Liver (tissue), 9 donors: ENCODE measurements around the gene AAK1. TPM values are rescaled to one million over a fixed set of nuclear protein-coding genes. Genes with fewer than 3 reads are reported as not detected.

Experiments used
- DNase-seq: peaks from one replicate; pipeline ENCODE4 v3.0.0-alpha.2; 2017; ENCODE audit warnings: low spot score
- H3K27ac ChIP-seq, 2 donors: one replicate each; pipeline ENCODE4 v1.7.0; 2013; ENCODE audit warnings: inconsistent platforms in 2 of 2, low read length in 2 of 2, control low read depth in 1 of 2, low read depth in 1 of 2, mild to moderate bottlenecking in 1 of 2
- H3K27me3 ChIP-seq, 4 donors: one replicate each; pipeline versions ENCODE4 v1.6.1 to v1.7.0; 2013; ENCODE audit warnings: low read length in 3 of 4, inconsistent platforms in 1 of 4, mild to moderate bottlenecking in 1 of 4, moderate library complexity in 1 of 4; ENCODE audit not compliant: control insufficient read depth in 4 of 4, insufficient read depth in 4 of 4
- H3K36me3 ChIP-seq, 4 donors: one replicate each; pipeline versions ENCODE4 v1.6.1 to v1.7.0; 2013; ENCODE audit warnings: low read length in 3 of 4, mild to moderate bottlenecking in 3 of 4, low read depth in 1 of 4, moderate library complexity in 1 of 4; ENCODE audit not compliant: control insufficient read depth in 4 of 4, insufficient read depth in 3 of 4
- H3K4me1 ChIP-seq, 4 donors: one replicate each; pipeline versions ENCODE4 v1.6.1 to v1.7.0; 2013; ENCODE audit warnings: low read length in 3 of 4, mild to moderate bottlenecking in 3 of 4, moderate library complexity in 1 of 4; ENCODE audit not compliant: control insufficient read depth in 4 of 4, insufficient read depth in 4 of 4
- H3K4me3 ChIP-seq, 3 donors: one replicate each; pipeline versions ENCODE4 v1.6.1 to v1.7.0; 2013; ENCODE audit warnings: low read length in 3 of 3, control low read depth in 1 of 3, low read depth in 1 of 3, mild to moderate bottlenecking in 1 of 3
- H3K9ac ChIP-seq, 2 donors: one replicate each; pipeline ENCODE4 v1.7.0; 2013; ENCODE audit warnings: low read length in 2 of 2, mild to moderate bottlenecking in 2 of 2, moderate library complexity in 2 of 2, control low read depth in 1 of 2, low read depth in 1 of 2
- H3K9me3 ChIP-seq, 4 donors: one replicate each; pipeline versions ENCODE4 v1.6.1 to v1.7.0; 2013; ENCODE audit warnings: low read length in 3 of 4; ENCODE audit not compliant: control insufficient read depth in 4 of 4
- EGR1 ChIP-seq, 2 donors: IDR thresholded peaks; 2 replicates each; pipeline ENCODE4 v1.6.1; 2016 to 2018; ENCODE audit warnings: antibody characterized with exemption in 2 of 2, low read depth in 2 of 2
- FOXA1 ChIP-seq: IDR thresholded peaks from 2 replicates; pipeline ENCODE4 v1.6.1; 2016; ENCODE audit warnings: antibody characterized with exemption
- FOXA2 ChIP-seq: IDR thresholded peaks from 2 replicates; pipeline ENCODE4 v1.6.1; 2016; ENCODE audit warnings: antibody characterized with exemption
- HNF4A ChIP-seq, 2 donors: conservative IDR thresholded peaks; 2 replicates each; pipeline ENCODE4 v1.6.1; 2016; ENCODE audit warnings: antibody characterized with exemption in 2 of 2, mild to moderate bottlenecking in 2 of 2
- HNF4G ChIP-seq: IDR thresholded peaks from 2 replicates; pipeline ENCODE4 v1.6.1; 2016; ENCODE audit warnings: antibody characterized with exemption
- JUND ChIP-seq, 2 donors: IDR thresholded peaks; 2 replicates each; pipeline ENCODE4 v1.6.1; 2016; ENCODE audit warnings: antibody characterized with exemption in 2 of 2
- NR2F2 ChIP-seq: IDR thresholded peaks from 2 replicates; pipeline ENCODE4 v1.6.1; 2016; ENCODE audit warnings: antibody characterized with exemption
- RAD21 ChIP-seq, 2 donors: IDR thresholded peaks; 2 replicates each; pipeline ENCODE4 v1.6.1; 2016; ENCODE audit warnings: antibody characterized with exemption in 2 of 2, mild to moderate bottlenecking in 2 of 2
- RXRA ChIP-seq, 2 donors: IDR thresholded peaks; 2 replicates each; pipeline ENCODE4 v1.6.1; 2017 to 2018; ENCODE audit warnings: antibody characterized with exemption in 2 of 2, mild to moderate bottlenecking in 1 of 2
- SP1 ChIP-seq: IDR thresholded peaks from 2 replicates; pipeline ENCODE4 v1.6.1; 2018; ENCODE audit warnings: antibody characterized with exemption, mild to moderate bottlenecking
- TAF1 ChIP-seq: conservative IDR thresholded peaks from 2 replicates; pipeline ENCODE4 v1.6.1; 2016; ENCODE audit warnings: antibody characterized with exemption, mild to moderate bottlenecking
- YY1 ChIP-seq: IDR thresholded peaks from 2 replicates; pipeline ENCODE4 v1.6.1; 2016; ENCODE audit warnings: antibody characterized with exemption, mild to moderate bottlenecking
- WGBS: extraction: QIAGEN DNeasy Blood & Tissue Kit; methylation state at CpG from one replicate; pipeline ENCODE4 v1.1.7; 2013; 5-methylcytosine and 5-hydroxymethylcytosine counted together
- polyA plus RNA-seq, 2 donors: library from polyadenylated mRNA; stranded (reverse) in 1 of 2; unstranded in 1 of 2; fragments of 200-250 nt in 1 of 2; fragments of >200 nt in 1 of 2; fragmentation: Nextera tagmentation in 1 of 2; extraction: Ambion mirVana in 1 of 2; gene quantifications; one replicate each; pipeline versions ENCODE4 v1.2.1 to v1.2.3, GENCODE V29; 2013 to 2015
- total RNA-seq, 2 donors: library from RNA; depleted of rRNA; stranded (reverse); fragments of >200 nt; gene quantifications; one replicate each; pipeline ENCODE4 v1.2.3, GENCODE V29; 2014
- TF ChIP-seq, protein P1 (sequence below): IDR thresholded peaks from 2 replicates; pipeline ENCODE4 v1.6.1; 2016; ENCODE audit warnings: antibody characterized with exemption
- TF ChIP-seq, protein P2 (sequence below): IDR thresholded peaks from 2 replicates; pipeline ENCODE4 v1.6.1; 2016; ENCODE audit warnings: antibody characterized with exemption
- TF ChIP-seq, protein P3 (sequence below): IDR thresholded peaks from 2 replicates; pipeline ENCODE4 v1.6.1; 2016; ENCODE audit warnings: antibody characterized with exemption
- donor health status: healthy.
- donor health status: healthy.
- donor health status: healthy.
- donor health status: healthy.
- donor health status: healthy.

Gene AAK1
- total and polyA plus RNA-seq, 4 donors: 3.9 to 14.3 (median 11.3) TPM

DNA sequence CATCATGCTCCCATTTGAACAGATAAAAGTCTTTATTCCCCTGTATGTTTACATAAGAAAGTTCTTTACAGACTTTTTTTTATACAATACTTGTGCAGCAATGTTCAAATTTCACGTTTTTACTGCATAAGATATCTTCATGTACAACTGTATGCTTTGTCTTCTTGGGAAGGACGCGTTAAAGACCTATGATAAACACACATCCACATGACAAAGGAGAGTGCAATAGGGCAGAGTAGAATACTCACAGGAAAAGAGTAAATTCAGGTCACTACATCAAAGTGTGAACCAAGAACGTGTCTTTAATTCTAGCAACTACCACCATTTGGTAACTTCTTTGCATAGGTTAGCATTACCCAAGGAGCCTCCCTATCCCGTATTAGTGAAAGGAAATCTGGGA, 172.6 kb downstream of the AAK1 start:
- TF ChIP-seq EGR1 (IDR thresholded peaks at IDR 0.05; ENCODE audit: low read depth in 2 of 2): no peak
- TF ChIP-seq HNF4G: no peak
- TF ChIP-seq, protein P1, sequence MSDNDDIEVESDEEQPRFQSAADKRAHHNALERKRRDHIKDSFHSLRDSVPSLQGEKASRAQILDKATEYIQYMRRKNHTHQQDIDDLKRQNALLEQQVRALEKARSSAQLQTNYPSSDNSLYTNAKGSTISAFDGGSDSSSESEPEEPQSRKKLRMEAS: no peak
- TF ChIP-seq HNF4A (conservative IDR thresholded peaks at IDR 0.05): no peak
- TF ChIP-seq, protein P2, sequence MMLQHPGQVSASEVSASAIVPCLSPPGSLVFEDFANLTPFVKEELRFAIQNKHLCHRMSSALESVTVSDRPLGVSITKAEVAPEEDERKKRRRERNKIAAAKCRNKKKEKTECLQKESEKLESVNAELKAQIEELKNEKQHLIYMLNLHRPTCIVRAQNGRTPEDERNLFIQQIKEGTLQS: no peak
- TF ChIP-seq, protein P3, sequence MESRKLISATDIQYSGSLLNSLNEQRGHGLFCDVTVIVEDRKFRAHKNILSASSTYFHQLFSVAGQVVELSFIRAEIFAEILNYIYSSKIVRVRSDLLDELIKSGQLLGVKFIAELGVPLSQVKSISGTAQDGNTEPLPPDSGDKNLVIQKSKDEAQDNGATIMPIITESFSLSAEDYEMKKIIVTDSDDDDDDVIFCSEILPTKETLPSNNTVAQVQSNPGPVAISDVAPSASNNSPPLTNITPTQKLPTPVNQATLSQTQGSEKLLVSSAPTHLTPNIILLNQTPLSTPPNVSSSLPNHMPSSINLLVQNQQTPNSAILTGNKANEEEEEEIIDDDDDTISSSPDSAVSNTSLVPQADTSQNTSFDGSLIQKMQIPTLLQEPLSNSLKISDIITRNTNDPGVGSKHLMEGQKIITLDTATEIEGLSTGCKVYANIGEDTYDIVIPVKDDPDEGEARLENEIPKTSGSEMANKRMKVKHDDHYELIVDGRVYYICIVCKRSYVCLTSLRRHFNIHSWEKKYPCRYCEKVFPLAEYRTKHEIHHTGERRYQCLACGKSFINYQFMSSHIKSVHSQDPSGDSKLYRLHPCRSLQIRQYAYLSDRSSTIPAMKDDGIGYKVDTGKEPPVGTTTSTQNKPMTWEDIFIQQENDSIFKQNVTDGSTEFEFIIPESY: no peak
- TF ChIP-seq FOXA1: no peak
- no peak for TF ChIP-seq TAF1
- no peak for TF ChIP-seq RXRA (IDR thresholded peaks at IDR 0.05)
- no peak for TF ChIP-seq NR2F2
- TF ChIP-seq FOXA2: no peak
- no peak for TF ChIP-seq SP1
- TF ChIP-seq YY1: no peak
- no peaks in the 10 kb centered on the region for H3K4me1 ChIP-seq
- no peak overlapping the region for H3K4me3 ChIP-seq
- no peak overlapping the region for H3K9ac ChIP-seq
- no peaks in the 10 kb centered on the region for H3K27me3 ChIP-seq
- DNase-seq: no peak
- H3K9me3 ChIP-seq: no peaks in the 10 kb centered on the region
- WGBS: 81% methylated on average over 5 of the region's 5 CpGs
- no peak overlapping the region for H3K27ac ChIP-seq
- peaks cover 0 to 4% (median 2%) of the 10 kb centered on the region in 4 donors for H3K36me3 ChIP-seq

DNA sequence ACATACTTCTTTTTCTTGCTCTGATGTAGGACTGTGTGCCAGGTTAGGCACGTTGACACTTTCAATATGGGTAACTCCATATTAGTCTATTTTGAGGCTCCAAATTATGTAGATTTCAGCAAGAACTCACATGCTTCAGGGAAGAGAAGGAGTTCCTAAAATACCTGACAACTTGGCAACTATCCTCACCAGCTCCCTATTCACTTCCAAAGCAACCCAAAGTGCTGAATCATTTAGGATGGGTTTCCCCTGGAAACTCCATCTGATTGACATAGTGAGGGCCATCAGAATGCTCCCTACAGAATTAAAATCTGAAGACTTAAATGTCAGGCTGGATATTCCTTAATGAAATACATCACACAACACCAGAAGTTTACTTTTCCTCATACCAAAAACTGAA, 173.8 kb downstream of the AAK1 start:
- no peak overlapping the region for H3K4me3 ChIP-seq
- H3K36me3 ChIP-seq: peaks cover 0 to 7% (median 5%) of the 10 kb centered on the region in 4 donors
- H3K9ac ChIP-seq: no peak overlapping the region
- 99% methylated on average over 1 of the region's 1 CpG for WGBS
- TF ChIP-seq NR2F2: no peak
- TF ChIP-seq YY1: no peak
- TF ChIP-seq EGR1 (IDR thresholded peaks at IDR 0.05; ENCODE audit: low read depth in 2 of 2): no peak
- no peak for TF ChIP-seq JUND (IDR thresholded peaks at IDR 0.05)
- no peak for TF ChIP-seq HNF4A (conservative IDR thresholded peaks at IDR 0.05)
- no peak for TF ChIP-seq FOXA1
- no peak for TF ChIP-seq RAD21 (IDR thresholded peaks at IDR 0.05)
- no peak for TF ChIP-seq RXRA (IDR thresholded peaks at IDR 0.05)
- TF ChIP-seq, protein P3: no peak
- TF ChIP-seq TAF1: no peak
- no peak for TF ChIP-seq FOXA2
- H3K27ac ChIP-seq: no peak overlapping the region
- H3K27me3 ChIP-seq: no peaks in the 10 kb centered on the region
- no peaks in the 10 kb centered on the region for H3K4me1 ChIP-seq
- no peaks in the 10 kb centered on the region for H3K9me3 ChIP-seq
- DNase-seq: no peak

DNA sequence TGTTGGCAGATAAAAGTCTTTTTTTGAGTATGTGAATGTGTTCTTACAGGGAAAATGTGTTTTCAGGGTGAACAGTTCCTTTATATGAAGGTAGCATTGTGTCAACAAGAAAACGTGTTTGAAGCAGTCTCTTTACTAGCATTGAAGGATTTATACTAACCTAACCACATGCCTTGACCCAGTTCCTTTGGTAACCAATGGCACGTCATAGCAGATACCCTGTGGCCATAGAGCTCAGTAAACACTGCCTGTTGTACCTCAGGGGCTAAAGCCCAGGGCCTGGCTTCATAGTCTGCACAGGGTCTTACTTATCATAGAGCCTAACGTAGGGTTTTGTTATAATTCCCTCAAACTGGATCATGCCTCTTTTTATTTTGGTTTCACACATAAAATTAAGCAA, 174.2 kb downstream of the AAK1 start:
- no peaks in the 10 kb centered on the region for H3K4me1 ChIP-seq
- H3K27ac ChIP-seq: no peak overlapping the region
- no peak for DNase-seq
- H3K27me3 ChIP-seq: no peaks in the 10 kb centered on the region
- no peak for TF ChIP-seq RXRA (IDR thresholded peaks at IDR 0.05)
- no peak for TF ChIP-seq FOXA2
- TF ChIP-seq RAD21 (IDR thresholded peaks at IDR 0.05): no peak
- no peak for TF ChIP-seq HNF4G
- TF ChIP-seq YY1: no peak
- TF ChIP-seq, protein P3: no peak
- no peak for TF ChIP-seq FOXA1
- TF ChIP-seq, protein P1: no peak
- H3K36me3 ChIP-seq: peaks cover 0 to 7% (median 5%) of the 10 kb centered on the region in 4 donors
- H3K9me3 ChIP-seq: no peaks in the 10 kb centered on the region
- H3K9ac ChIP-seq: no peak overlapping the region
- 97% methylated on average over 3 of the region's 3 CpGs for WGBS
- no peak overlapping the region for H3K4me3 ChIP-seq
